GM13976 (cell line): ENCODE data around the gene ITM2C.

ENCODE experiments used
- DNase-seq: peaks from one replicate; pipeline ENCODE4 v3.0.0; 2012; ENCODE audit warnings: low spot score
- CTCF ChIP-seq: IDR thresholded peaks from 2 replicates; pipeline ENCODE4 v1.5.1; 2012; ENCODE audit warnings: borderline replicate concordance, mild to moderate bottlenecking; ENCODE audit not compliant: insufficient read depth; ENCODE audit errors: extremely low read depth, missing control alignments, control extremely low read depth
- in situ Hi-C: fragments of 300-500 bp; cut with MboI; formaldehyde crosslinking; loops from one replicate; pipeline ENCODE4 v1.12.0; 2022; ENCODE audit warnings: low sequenced_read_pairs, mixed read lengths, inconsistent platforms; ENCODE audit not compliant: unreplicated experiment

The ITM2C gene

GRCh38 chr2:230879891-230880290 lies 15.1 kb downstream of the ITM2C start:
- TF ChIP-seq CTCF = no peak

GRCh38 chr2:230881840-230882239 lies 17.1 kb downstream of the ITM2C start:
- no peak for TF ChIP-seq CTCF
- in situ Hi-C loops = no loop called here
- no peak for DNase-seq

More at GRCh38 chr2:230879891-230880290, 15.1 kb downstream of the ITM2C start:
- no peak for DNase-seq
- in situ Hi-C loops = no loop called here

- in situ Hi-C loops = no loop called here
- peak; percentile 79 for DNase-seq
- TF ChIP-seq CTCF = no peak
These were observed 20.9 kb downstream of the ITM2C start for GRCh38 chr2:230885463-230886130.

- in situ Hi-C loops = no loop called here
- DNase-seq = no peak
- no peak for TF ChIP-seq CTCF
These were observed 21.5 kb downstream of the ITM2C start for GRCh38 chr2:230886206-230886605.

GRCh38 chr2:230886671-230887071 lies 21.9 kb downstream of the ITM2C start:
- in situ Hi-C loops = no loop called here
- DNase-seq = no peak

GRCh38 chr2:230887342-230887741 lies 22.6 kb downstream of the ITM2C start:
- DNase-seq = no peak
- no peak for TF ChIP-seq CTCF
- in situ Hi-C loops = no loop called here

More at GRCh38 chr2:230886671-230887071, 21.9 kb downstream of the ITM2C start:
- no peak for TF ChIP-seq CTCF
